Measurements from ENCODE around the gene CDK5RAP2.
"Not testable (repeated sequence)": the region's sequence is repeated elsewhere in the genome, so short reads cannot be mapped to it uniquely, and the experiment has no call there.

The CDK5RAP2 gene

GRCh38 chr9:120461677-120462076 lies 118.3 kb downstream of the CDK5RAP2 start:
- H3K4me1 ChIP-seq (ENCODE audit: control insufficient read depth, insufficient read depth, low read length); H3K4me3 ChIP-seq (ENCODE audit: low read depth, low read length); H3K9me3 ChIP-seq (ENCODE audit: control insufficient read depth, insufficient read depth, low read depth, low read length); POLR2A ChIA-PET; H3K27ac ChIP-seq (ENCODE audit: extremely low read depth, low read depth, low read length): not testable (repeated sequence)
- peaks cover 4 to 54% of the 10 kb centered on the region in 2 experiments; a peak in 1 of 3 replicates for H3K36me3 ChIP-seq (ENCODE audit: control insufficient read depth in 2 of 2, insufficient read depth in 1 of 2, low read length in 2 of 2)
- CTCF ChIA-PET, result interaction anchor here (0.7 to 2.0 kb wide), 3 partner anchors 13 to 535 kb away, joined by 4 to 12 read pairs (median 4); no protein-coding TSS in a partner anchor

GRCh38 chr9:120456218-120456617 lies 123.7 kb downstream of the CDK5RAP2 start:
- CTCF ChIA-PET, result interaction anchor here (0.6 kb wide), 3 partner anchors 19 to 1337 kb away, joined by 3 to 5 read pairs (median 3); no protein-coding TSS in a partner anchor
- Histone ChIP-seq H3K4me1 (ENCODE audit: control insufficient read depth, insufficient read depth, low read length) (no peaks in the 10 kb centered on the region), H3K27ac (ENCODE audit: extremely low read depth, low read depth, low read length) (no peak overlapping the region), H3K36me3 (ENCODE audit: control insufficient read depth in 2 of 2, insufficient read depth in 1 of 2, low read length in 2 of 2) (peaks cover 0 to 79% of the 10 kb centered on the region in 2 experiments; a peak in 1 of 3 replicates), H3K9me3 (ENCODE audit: control insufficient read depth, insufficient read depth, low read depth, low read length) (no peaks in the 10 kb centered on the region), H3K4me3 (ENCODE audit: low read depth, low read length) (no peak overlapping the region)
- POLR2A ChIA-PET, result no interaction called here
- TF ChIP-seq CTCF (tag by site-specific recombination; IDR thresholded peaks at IDR 0.05) (no peak), ZEB2 (tag by site-specific recombination; IDR thresholded peaks at IDR 0.05) (no peak), OVOL3 (tag by site-specific recombination; IDR thresholded peaks at IDR 0.05) (no peak), ZNF146 (tag by site-specific recombination; IDR thresholded peaks at IDR 0.05) (no peak), ZNF354C (tag by site-specific recombination; IDR thresholded peaks at IDR 0.05; ENCODE audit: borderline replicate concordance, low read depth) (no peak), ZNF26 (tag by site-specific recombination; IDR thresholded peaks at IDR 0.05) (no peak), ZNF341 (tag by site-specific recombination; IDR thresholded peaks at IDR 0.05; ENCODE audit: low read depth) (no peak), ZBTB7A (tag by site-specific recombination; IDR thresholded peaks at IDR 0.05; ENCODE audit: low read depth) (no peak), HOXA7 (CRISPR knock-in tag; IDR thresholded peaks at IDR 0.05; ENCODE audit: borderline replicate concordance) (no peak)

GRCh38 chr9:120454467-120454866 lies 125.5 kb downstream of the CDK5RAP2 start:
- Histone ChIP-seq H3K4me1 (ENCODE audit: control insufficient read depth, insufficient read depth, low read length) (no peaks in the 10 kb centered on the region), H3K27ac (ENCODE audit: extremely low read depth, low read depth, low read length) (no peak overlapping the region), H3K4me3 (ENCODE audit: low read depth, low read length) (no peak overlapping the region), H3K36me3 (ENCODE audit: control insufficient read depth in 2 of 2, insufficient read depth in 1 of 2, low read length in 2 of 2) (peaks cover 0 to 80% of the 10 kb centered on the region in 2 experiments; a peak in 1 of 3 replicates), H3K9me3 (ENCODE audit: control insufficient read depth, insufficient read depth, low read depth, low read length) (no peaks in the 10 kb centered on the region)
- CTCF ChIA-PET, result interaction anchor here (0.5 to 0.9 kb wide), 2 partner anchors 12 to 22 kb away, joined by 3 read pairs; no protein-coding TSS in a partner anchor
- POLR2A ChIA-PET, result no interaction called here
- TF ChIP-seq KLF7 (tag by site-specific recombination; IDR thresholded peaks at IDR 0.05; ENCODE audit: borderline replicate concordance) (no peak), ZNF391 (tag by site-specific recombination; IDR thresholded peaks at IDR 0.05; ENCODE audit: borderline replicate concordance, low read depth) (no peak), PRDM6 (tag by site-specific recombination; IDR thresholded peaks at IDR 0.05) (no peak), ZFHX2 (tag by site-specific recombination; conservative IDR thresholded peaks at IDR 0.05) (no peak)

- POLR2A ChIA-PET, result no interaction called here
- TF ChIP-seq BCL11A (tag by site-specific recombination; IDR thresholded peaks at IDR 0.05; ENCODE audit: low read depth) (no peak), KLF17 (tag by site-specific recombination; IDR thresholded peaks at IDR 0.05) (no peak), YY2 (tag by site-specific recombination; IDR thresholded peaks at IDR 0.05) (no peak), ZNF2 (tag by site-specific recombination; IDR thresholded peaks at IDR 0.05) (no peak), SALL2 (tag by site-specific recombination; IDR thresholded peaks at IDR 0.05; ENCODE audit: borderline replicate concordance) (no peak), ZSCAN30 (tag by site-specific recombination; IDR thresholded peaks at IDR 0.05) (no peak), ZNF48 (tag by site-specific recombination; IDR thresholded peaks at IDR 0.05) (no peak), ZSCAN18 (tag by site-specific recombination; IDR thresholded peaks at IDR 0.05) (no peak)
Measured at GRCh38 chr9:120453792-120454191, 126.2 kb downstream of the CDK5RAP2 start.

More at GRCh38 chr9:120453792-120454191, 126.2 kb downstream of the CDK5RAP2 start:
- CTCF ChIA-PET, result interaction anchor here (0.5 kb wide), 1 partner anchor 11 kb away, joined by 3 read pairs; no protein-coding TSS in a partner anchor
- Histone ChIP-seq H3K4me1 (ENCODE audit: control insufficient read depth, insufficient read depth, low read length) (no peaks in the 10 kb centered on the region), H3K4me3 (ENCODE audit: low read depth, low read length) (no peak overlapping the region), H3K36me3 (ENCODE audit: control insufficient read depth in 2 of 2, insufficient read depth in 1 of 2, low read length in 2 of 2) (peaks cover 0 to 75% of the 10 kb centered on the region in 2 experiments; a peak in 1 of 3 replicates), H3K27ac (ENCODE audit: extremely low read depth, low read depth, low read length) (no peak overlapping the region), H3K9me3 (ENCODE audit: control insufficient read depth, insufficient read depth, low read depth, low read length) (no peaks in the 10 kb centered on the region)
